Kidney (tissue), 14 donors: ENCODE data around the gene PCDHGA1. TPM values are rescaled to one million over a fixed set of nuclear protein-coding genes. Genes with fewer than 3 reads are reported as not detected.

ENCODE experiments used
- DNase-seq, 5 donors: peaks; one replicate each; pipeline ENCODE4 v3.0.0-alpha.2; 2013 to 2020
- FAIRE-seq: peaks from 2 replicates; lab custom pipeline; 2012; peaks lifted over from hg19 to GRCh38; lab: Jason Lieb, UNC
- H3K27ac ChIP-seq, 2 donors: one replicate each; pipeline ENCODE4 v1.7.0; 2013; ENCODE audit warnings: low read depth in 2 of 2, low read length in 2 of 2, inconsistent platforms in 1 of 2
- H3K27me3 ChIP-seq: one replicate; pipeline ENCODE4 v1.7.1; 2013; ENCODE audit warnings: low read length, inconsistent platforms; ENCODE audit not compliant: control insufficient read depth, insufficient read depth
- H3K36me3 ChIP-seq, 3 donors: one replicate each; pipeline versions ENCODE4 v1.7.0 to v1.7.1; 2013; ENCODE audit warnings: low read length in 3 of 3, control low read depth in 1 of 3, inconsistent platforms in 1 of 3; ENCODE audit not compliant: insufficient read depth in 3 of 3, control insufficient read depth in 2 of 3
- H3K4me1 ChIP-seq, 3 donors: one replicate each; pipeline versions ENCODE4 v1.7.0 to v1.7.1; 2013; ENCODE audit warnings: low read length in 3 of 3, inconsistent platforms in 1 of 3, low read depth in 1 of 3; ENCODE audit not compliant: control insufficient read depth in 2 of 3, insufficient read depth in 2 of 3
- H3K4me3 ChIP-seq, 3 donors: one replicate each; pipeline versions ENCODE4 v1.7.0 to v1.8.1; 2013; ENCODE audit warnings: low read length in 3 of 3, control low read depth in 1 of 3, inconsistent platforms in 1 of 3
- H3K9ac ChIP-seq, 3 donors: one replicate each; pipeline versions ENCODE4 v1.7.0 to v1.7.1; 2013; ENCODE audit warnings: low read length in 3 of 3, control low read depth in 1 of 3, inconsistent platforms in 1 of 3
- H3K9me3 ChIP-seq, 3 donors: one replicate each; pipeline versions ENCODE4 v1.7.0 to v1.7.1; 2013; ENCODE audit warnings: low read length in 3 of 3, control low read depth in 1 of 3, inconsistent platforms in 1 of 3; ENCODE audit not compliant: control insufficient read depth in 2 of 3, insufficient read depth in 1 of 3
- intact Hi-C: fragments of 100-400 bp; cut with DNase I; formaldehyde crosslinking; loops from one replicate; pipeline ENCODE4 v1.11.1; 2022
- polyA plus RNA-seq: library from polyadenylated mRNA; stranded (reverse); fragments of 350-450 nt; fragmentation: Illumina TruSeq; extraction: RNeasy Lipid Tissue Mini Kit (QIAGEN cat#74804); gene quantifications from one replicate; pipeline ENCODE4 v1.2.3, GENCODE V29; 2014; ENCODE audit warnings: low read depth, low replicate concordance; ENCODE audit not compliant: insufficient read depth
- total RNA-seq: library from RNA; stranded (reverse); fragmentation: NEBNext Ultra II Directional; extraction: Animal tissue kit (Norgen Biotek cat#: 25700); gene quantifications from one replicate; pipeline ENCODE4 v1.2.1, GENCODE V29; 2021
- TF ChIP-seq, protein P1 (sequence below): IDR thresholded peaks from 3 replicates; pipeline ENCODE4 v1.5.1; 2012; ENCODE audit warnings: mild to moderate bottlenecking, moderate library complexity, borderline replicate concordance; ENCODE audit not compliant: insufficient read depth; ENCODE audit errors: extremely low read depth
- donor health status: control.
- donor health status: control.
- donor health status: control.
- donor health status: control.
- donor health status: control.
- donor health status: DM: yes; HTN: yes; CAD: no.
- donor health status: Normal renal cell carcinoma (clear cell type).

The PCDHGA1 gene
- total and polyA plus RNA-seq, 2 donors from 2014 or later: 0.19 to 0.69 TPM

DNA sequence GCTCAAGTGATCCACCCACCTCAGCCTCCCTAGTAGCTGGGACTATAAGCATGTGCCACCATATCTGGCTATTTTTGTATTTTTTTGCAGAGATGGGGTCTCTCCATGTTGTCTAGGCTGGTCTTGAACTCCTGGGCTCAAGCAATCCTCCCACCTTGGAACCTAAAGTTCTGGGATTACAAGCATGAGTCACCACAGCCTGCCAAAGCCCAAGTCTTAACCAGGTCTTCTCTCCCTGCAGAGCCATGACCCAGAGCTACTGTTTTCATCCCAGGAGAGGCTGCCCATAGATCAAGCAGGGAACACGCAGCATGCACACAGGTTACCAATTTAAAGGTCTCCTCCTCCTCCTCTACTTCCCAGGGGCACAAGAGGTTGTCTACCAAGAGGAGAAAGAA, 188.3 kb downstream of the PCDHGA1 start:
- no peaks in the 10 kb centered on the region for H3K27me3 ChIP-seq
- TF ChIP-seq, protein P1, sequence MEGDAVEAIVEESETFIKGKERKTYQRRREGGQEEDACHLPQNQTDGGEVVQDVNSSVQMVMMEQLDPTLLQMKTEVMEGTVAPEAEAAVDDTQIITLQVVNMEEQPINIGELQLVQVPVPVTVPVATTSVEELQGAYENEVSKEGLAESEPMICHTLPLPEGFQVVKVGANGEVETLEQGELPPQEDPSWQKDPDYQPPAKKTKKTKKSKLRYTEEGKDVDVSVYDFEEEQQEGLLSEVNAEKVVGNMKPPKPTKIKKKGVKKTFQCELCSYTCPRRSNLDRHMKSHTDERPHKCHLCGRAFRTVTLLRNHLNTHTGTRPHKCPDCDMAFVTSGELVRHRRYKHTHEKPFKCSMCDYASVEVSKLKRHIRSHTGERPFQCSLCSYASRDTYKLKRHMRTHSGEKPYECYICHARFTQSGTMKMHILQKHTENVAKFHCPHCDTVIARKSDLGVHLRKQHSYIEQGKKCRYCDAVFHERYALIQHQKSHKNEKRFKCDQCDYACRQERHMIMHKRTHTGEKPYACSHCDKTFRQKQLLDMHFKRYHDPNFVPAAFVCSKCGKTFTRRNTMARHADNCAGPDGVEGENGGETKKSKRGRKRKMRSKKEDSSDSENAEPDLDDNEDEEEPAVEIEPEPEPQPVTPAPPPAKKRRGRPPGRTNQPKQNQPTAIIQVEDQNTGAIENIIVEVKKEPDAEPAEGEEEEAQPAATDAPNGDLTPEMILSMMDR: no peak
- H3K36me3 ChIP-seq: peaks cover 5 to 50% (median 27%) of the 10 kb centered on the region in 3 donors
- H3K9ac ChIP-seq: no peak overlapping the region
- no peak overlapping the region for H3K4me3 ChIP-seq
- intact Hi-C loops: no loop called here
- no peak overlapping the region for H3K27ac ChIP-seq
- H3K9me3 ChIP-seq: no peaks in the 10 kb centered on the region
- DNase-seq (no peak), FAIRE-seq (no peak)
- peaks cover 5 to 9% (median 7%) of the 10 kb centered on the region in 3 donors for H3K4me1 ChIP-seq

DNA sequence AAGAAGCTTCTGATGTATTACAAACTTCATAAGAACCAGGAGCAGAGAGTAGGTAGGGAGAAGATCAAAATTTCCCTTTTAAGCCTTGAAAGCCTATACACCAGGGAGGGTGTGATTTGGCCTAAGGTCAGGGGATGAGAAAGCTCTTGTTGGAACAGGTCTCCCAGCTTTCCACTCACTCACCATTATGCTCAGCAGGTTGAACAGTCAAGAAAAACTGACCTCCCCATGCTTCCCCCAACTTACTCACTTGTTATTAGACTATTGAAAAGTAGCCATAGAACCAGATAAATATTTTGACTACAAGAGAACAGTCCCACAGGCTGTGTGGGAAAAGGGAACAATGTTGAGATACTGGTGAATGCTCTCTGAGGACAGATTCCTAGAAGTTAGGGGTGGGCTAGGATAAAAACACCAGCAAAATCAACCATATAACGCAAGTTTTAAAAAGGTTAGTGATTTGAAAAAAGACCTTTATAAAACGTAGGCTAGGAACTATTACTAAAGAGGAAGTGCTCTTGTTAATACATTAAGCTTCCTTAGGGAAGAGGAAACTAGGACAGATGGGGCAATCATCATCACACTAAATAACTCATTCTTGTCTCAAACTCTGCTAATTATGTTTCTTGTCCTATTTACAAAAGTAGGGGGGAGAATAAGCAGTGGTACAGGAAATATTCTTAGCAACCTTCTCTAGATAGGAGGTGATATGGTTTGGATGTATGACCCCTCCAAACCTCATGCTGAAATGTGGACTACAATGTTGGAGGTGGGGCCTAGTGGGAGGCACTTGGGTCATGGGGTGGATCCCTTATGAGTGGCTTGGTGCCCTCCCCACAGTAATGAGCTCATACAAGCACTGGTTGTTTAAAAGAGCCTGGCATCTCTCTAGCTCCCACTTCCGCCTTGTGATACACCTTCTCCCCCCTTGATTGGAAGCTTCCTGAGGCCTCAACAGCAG, 189.6 kb downstream of the PCDHGA1 start:
- H3K9me3 ChIP-seq: no peaks in the 10 kb centered on the region
- H3K4me1 ChIP-seq: peaks cover 3 to 10% (median 4%) of the 10 kb centered on the region in 3 donors
- peaks cover 5 to 57% (median 28%) of the 10 kb centered on the region in 3 donors for H3K36me3 ChIP-seq
- TF ChIP-seq, protein P1: no peak
- no peak overlapping the region for H3K9ac ChIP-seq
- intact Hi-C loops: no loop called here
- FAIRE-seq: no peak
- H3K27ac ChIP-seq: no peak overlapping the region
- H3K27me3 ChIP-seq: no peaks in the 10 kb centered on the region
- DNase-seq: no peak
- H3K4me3 ChIP-seq: no peak overlapping the region

DNA sequence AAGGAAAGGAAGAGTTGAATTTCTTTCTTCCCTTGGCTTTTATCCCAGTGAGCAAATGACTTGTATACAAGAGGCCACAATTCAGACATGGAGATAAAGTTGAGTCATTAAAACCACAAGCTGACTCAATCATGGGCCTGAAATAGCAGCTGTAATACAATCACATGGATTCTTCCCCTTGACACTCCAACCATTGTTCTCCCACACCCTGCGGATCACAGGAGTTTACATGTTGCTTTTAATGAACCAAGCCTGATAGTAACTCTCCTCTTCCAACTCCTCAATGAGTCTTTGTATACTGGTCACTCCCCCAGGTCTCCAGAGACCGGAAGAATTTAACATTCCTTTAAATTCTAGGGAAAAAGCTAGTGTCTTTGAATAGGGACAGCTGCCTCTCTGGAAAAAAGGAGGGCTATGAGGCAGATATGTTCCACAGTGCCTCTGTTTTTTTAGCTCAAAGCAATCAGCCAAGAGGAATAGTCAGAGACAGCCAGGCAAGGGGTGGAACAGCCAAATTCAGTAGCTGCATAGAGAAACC, 191.0 kb downstream of the PCDHGA1 start:
- Histone ChIP-seq H3K9me3 (no peaks in the 10 kb centered on the region), H3K36me3 (peaks cover 7 to 58% (median 31%) of the 10 kb centered on the region in 3 donors), H3K4me1 (peaks cover 7 to 10% (median 10%) of the 10 kb centered on the region in 3 donors), H3K27ac (peak overlapping the region in 1 of 2 donors; percentile 36), H3K4me3 (no peak overlapping the region), H3K9ac (no peak overlapping the region), H3K27me3 (no peaks in the 10 kb centered on the region)
- peak in 3 of 5 donors; percentile 59 to 94 (median 89) for DNase-seq
- intact Hi-C loops: no loop called here
- TF ChIP-seq, protein P1: no peak
- no peak for FAIRE-seq
